Vein endothelial cell (primary cell): ENCODE results near the gene CCL23. TPM values are rescaled to one million over a fixed set of nuclear protein-coding genes. Genes with fewer than 3 reads are reported as not detected.

ENCODE experiments used
- total RNA-seq: library from RNA; depleted of rRNA; stranded (reverse); fragments of >200 nt; gene quantifications from 2 replicates; pipeline ENCODE4 v1.2.3, GENCODE V29; 2012

Gene CCL23, protein sequence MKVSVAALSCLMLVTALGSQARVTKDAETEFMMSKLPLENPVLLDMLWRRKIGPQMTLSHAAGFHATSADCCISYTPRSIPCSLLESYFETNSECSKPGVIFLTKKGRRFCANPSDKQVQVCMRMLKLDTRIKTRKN
- 0.98 and 6.4 TPM in 2 replicates for total RNA-seq

DNA sequence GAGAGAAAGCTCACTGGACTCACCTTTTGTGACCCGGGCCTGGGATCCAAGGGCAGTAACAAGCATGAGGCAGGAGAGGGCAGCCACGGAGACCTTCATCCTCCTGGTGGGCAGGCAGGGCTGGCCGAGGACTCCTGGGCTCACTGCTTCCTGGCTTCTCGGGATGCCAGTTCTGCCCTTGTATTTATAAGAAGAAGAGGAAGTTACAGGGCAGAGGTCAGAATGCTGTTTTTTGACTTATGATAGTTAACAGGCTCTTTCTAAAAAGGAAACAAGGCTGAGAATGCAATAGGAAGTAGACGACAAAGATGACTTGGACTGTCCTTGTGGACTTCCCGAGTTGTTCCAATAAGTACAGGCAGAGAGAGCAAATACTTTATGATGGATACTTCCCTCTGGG is at the start of gene CCL23:
Gene CCL23, minus strand, starts transcription at position 174 of the 400 bp plus-strand sequence. Its CDS starts 75 bp downstream, at position 99.

DNA sequence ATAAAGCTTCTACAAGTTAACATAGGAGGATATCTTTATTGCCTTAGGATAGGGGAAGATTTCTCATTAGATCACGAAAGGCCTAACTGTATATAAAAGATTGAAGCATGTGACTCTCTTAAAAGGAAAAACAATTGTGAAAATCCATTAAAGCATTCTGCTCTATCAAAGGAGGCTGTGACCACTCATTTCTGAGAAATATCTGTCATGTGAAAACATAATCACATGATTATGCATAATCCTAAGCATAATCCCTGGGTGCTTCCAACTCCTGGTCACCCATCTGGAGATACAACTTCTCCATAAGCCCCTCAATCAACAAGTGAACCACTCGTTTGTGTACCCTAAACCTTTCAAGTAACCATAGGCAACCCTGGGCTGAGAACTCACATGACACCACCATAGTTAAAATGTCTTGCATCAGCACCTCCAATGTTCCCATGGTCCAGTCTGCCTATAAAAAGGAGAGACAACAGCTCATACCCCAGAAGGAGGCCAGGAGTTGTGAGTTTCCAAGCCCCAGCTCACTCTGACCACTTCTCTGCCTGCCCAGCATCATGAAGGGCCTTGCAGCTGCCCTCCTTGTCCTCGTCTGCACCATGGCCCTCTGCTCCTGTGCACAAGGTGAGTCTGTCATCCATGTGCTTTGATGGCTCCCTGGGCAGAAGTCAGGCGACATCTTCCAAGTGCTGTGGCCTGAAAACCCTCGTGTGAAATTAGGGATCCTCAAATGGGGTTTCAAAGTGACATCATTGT is 46.2 kb upstream of the CCL23 start, which contains the start of gene CCL18:
Gene CCL18, plus strand, starts transcription at position 487 of the 756 bp plus-strand sequence. Its CDS starts 71 bp downstream, at position 558.

DNA sequence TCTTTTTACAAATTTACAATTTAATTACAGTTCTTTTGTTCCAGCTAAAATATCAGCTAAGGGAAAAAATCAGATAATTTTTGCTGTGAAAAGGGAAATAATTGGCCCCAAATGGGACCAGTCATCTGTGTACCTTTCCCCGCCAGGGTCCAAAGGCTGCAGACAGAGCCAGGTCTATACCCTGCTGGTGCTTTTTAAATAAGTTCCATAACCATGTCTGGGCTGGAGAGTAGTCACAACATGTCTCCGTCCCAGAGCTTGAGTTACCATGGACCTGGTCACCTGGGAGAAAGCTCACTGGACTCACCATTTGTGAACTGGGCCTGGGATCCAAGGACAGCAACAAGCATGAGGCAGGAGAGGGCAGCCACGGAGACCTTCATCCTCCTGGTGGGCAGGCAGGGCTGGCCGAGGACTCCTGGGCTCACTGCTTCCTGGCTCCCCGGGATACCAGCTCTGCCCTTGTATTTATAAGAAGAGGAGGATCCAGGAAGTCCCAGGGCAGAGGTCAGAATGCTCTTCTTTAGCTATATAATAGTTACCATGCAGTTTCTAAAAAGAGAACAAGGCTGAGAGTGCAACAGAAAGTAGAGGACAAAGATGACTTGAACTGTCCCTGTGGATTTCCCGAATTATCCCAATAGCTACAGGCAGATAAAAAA is 16.5 kb downstream of the CCL23 start, which contains the start of gene CCL15:
Gene CCL15, minus strand, starts transcription at position 444 of the 662 bp plus-strand sequence. Its CDS starts 61 bp downstream, at position 383.

DNA sequence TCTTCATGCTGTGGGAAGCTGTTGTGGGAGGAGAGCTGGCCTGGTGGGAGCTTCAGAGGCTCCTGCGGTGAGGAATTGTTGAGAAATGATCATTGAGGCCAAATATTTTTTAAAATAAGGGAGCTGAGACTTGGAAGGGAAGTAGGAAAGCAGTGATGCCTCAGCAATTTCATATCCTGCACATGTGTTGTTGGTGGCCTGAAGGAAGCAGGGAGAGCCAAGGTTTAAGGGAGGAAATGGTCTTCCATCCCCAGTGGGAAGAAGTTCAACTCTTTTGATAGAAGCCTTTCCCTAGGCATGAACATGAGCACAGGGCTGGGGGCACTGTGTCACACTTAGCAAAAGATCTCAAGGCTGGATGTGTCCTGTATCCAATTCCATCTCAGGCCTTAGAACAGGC is 31.1 kb downstream of the CCL23 start, which contains the start of gene CCL14:
Gene CCL14, minus strand, starts transcription at position 87 of the 400 bp plus-strand sequence. Its CDS starts 80 bp downstream, at position 7.

DNA sequence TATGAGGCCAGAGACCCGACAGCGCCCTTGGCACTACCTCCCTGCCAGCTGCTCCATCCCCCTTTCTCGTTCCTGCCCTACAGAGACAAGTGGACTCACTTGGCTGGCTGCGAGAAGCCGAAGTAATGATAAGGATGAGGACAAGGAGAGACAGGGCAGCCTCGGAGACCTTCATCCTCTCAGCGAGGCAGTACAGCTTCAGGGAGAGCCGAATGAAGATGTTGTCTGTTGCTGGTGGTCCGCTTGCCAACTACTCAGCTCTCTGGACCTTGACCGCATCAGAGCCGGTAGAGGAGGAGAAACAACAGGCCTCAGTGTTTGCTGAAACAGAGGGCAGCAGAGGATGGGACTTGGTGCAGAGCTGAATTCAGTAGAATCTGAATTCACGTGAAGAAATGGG is 36.5 kb downstream of the CCL23 start, which contains the start of gene CCL16:
Gene CCL16, minus strand, starts transcription at position 252 of the 400 bp plus-strand sequence. Its CDS starts 77 bp downstream, at position 175.

Other genes starting within 250 kb of the CCL23 start
- 11.3 and 13.7 TPM in 2 replicates for gene MMP28, start 222.3 kb downstream of the CCL23 start, total RNA-seq
- gene TAF15, start 208.5 kb downstream of the CCL23 start, total RNA-seq: 67.6 and 71.3 TPM in 2 replicates
- not detected in 2 replicates for gene HEATR9, start 149.1 kb downstream of the CCL23 start, total RNA-seq
- 0.19 and 0.65 TPM in 2 replicates for gene CCL5, start 137.6 kb downstream of the CCL23 start, total RNA-seq
- gene RDM1, start 87.2 kb downstream of the CCL23 start, total RNA-seq: not detected in 2 replicates
- not detected in 2 replicates for gene LYZL6, start 74.3 kb downstream of the CCL23 start, total RNA-seq
- 0.65 and 0.86 TPM in 2 replicates for gene CCL16, start 36.5 kb downstream of the CCL23 start, total RNA-seq
- 32.7 and 43.2 TPM in 2 replicates for gene CCL14, start 31.2 kb downstream of the CCL23 start, total RNA-seq
- not detected in 2 replicates for gene CCL15, start 16.4 kb downstream of the CCL23 start, total RNA-seq
- not detected in 2 replicates for gene CCL18, start 46.3 kb upstream of the CCL23 start, total RNA-seq
- not detected in 2 replicates for gene CCL3, start 72.2 kb upstream of the CCL23 start, total RNA-seq
- gene CCL4, start 85.9 kb upstream of the CCL23 start, total RNA-seq: not detected in 2 replicates
- 0.86 TPM in 1 of 2 replicates, not detected in the other for gene TBC1D3B, start 158.7 kb upstream of the CCL23 start, total RNA-seq
- gene CCL3L1, start 178.8 kb upstream of the CCL23 start, total RNA-seq: not detected in 2 replicates
- not detected in 2 replicates for gene CCL4L2, start 193.1 kb upstream of the CCL23 start, total RNA-seq
- gene TBC1D3I, start 246.6 kb upstream of the CCL23 start, total RNA-seq: 0.57 TPM in 1 of 2 replicates, not detected in the other